Measurements from ENCODE around the gene RASD2. TPM values are rescaled to one million over a fixed set of nuclear protein-coding genes. Genes with fewer than 3 reads are reported as not detected.

The RASD2 gene
- total RNA-seq, 1 experiment from 2014 or later = not detected

GRCh38 chr22:35544189-35544588 lies 3.6 kb downstream of the RASD2 start:
- Mint-ChIP-seq H3K27ac (ENCODE audit: low read depth, unreplicated experiment) (no peak overlapping the region), H3K9me3 (ENCODE audit: unreplicated experiment) (no peaks in the 10 kb centered on the region), H3K36me3 (ENCODE audit: insufficient read depth, unreplicated experiment) (no peaks in the 10 kb centered on the region), H3K27me3 (ENCODE audit: insufficient read depth, unreplicated experiment) (peaks cover 23% of the 10 kb centered on the region), H3K4me1 (ENCODE audit: insufficient read depth, unreplicated experiment) (no peaks in the 10 kb centered on the region), H3K4me3 (ENCODE audit: unreplicated experiment) (no peak overlapping the region)
- BruUV-seq (replicated peaks) = no TSS peak
- intact Hi-C loops (cut with micrococcal nuclease) = no loop called here
- ChIA-PET CTCF (interaction anchor here (0.6 to 1.1 kb wide), 2 partner anchors 114 to 709 kb away, joined by 3 read pairs; no protein-coding TSS in a partner anchor), POLR2A (interaction anchor here (0.7 kb wide), 1 partner anchor 10 kb away, joined by 5 read pairs; no protein-coding TSS in a partner anchor)
- no peak for TF ChIP-seq CTCF (IDR thresholded peaks at IDR 0.05; ENCODE audit: unreplicated experiment)
- DNase-seq (ENCODE audit: unreplicated experiment) = no peak

- intact Hi-C loops (cut with micrococcal nuclease) = no loop called here
- Mint-ChIP-seq H3K4me1 (ENCODE audit: insufficient read depth, unreplicated experiment) (no peaks in the 10 kb centered on the region), H3K36me3 (ENCODE audit: insufficient read depth, unreplicated experiment) (no peaks in the 10 kb centered on the region), H3K4me3 (ENCODE audit: unreplicated experiment) (no peak overlapping the region), H3K27ac (ENCODE audit: low read depth, unreplicated experiment) (no peak overlapping the region), H3K9me3 (ENCODE audit: unreplicated experiment) (no peaks in the 10 kb centered on the region), H3K27me3 (ENCODE audit: insufficient read depth, unreplicated experiment) (peaks cover 23% of the 10 kb centered on the region)
- TF ChIP-seq CTCF (IDR thresholded peaks at IDR 0.05; ENCODE audit: unreplicated experiment) = no peak
- POLR2A ChIA-PET = interaction anchor here (0.6 kb wide), 1 partner anchor 83 kb away, joined by 3 read pairs; no protein-coding TSS in a partner anchor
- CTCF ChIA-PET = interaction anchor here (0.6 kb wide), 1 partner anchor 709 kb away, joined by 3 read pairs; no protein-coding TSS in a partner anchor
- no peak for DNase-seq (ENCODE audit: unreplicated experiment)
- BruUV-seq (replicated peaks) = no TSS peak
Measured at GRCh38 chr22:35544827-35545226, 4.2 kb downstream of the RASD2 start.

DNA sequence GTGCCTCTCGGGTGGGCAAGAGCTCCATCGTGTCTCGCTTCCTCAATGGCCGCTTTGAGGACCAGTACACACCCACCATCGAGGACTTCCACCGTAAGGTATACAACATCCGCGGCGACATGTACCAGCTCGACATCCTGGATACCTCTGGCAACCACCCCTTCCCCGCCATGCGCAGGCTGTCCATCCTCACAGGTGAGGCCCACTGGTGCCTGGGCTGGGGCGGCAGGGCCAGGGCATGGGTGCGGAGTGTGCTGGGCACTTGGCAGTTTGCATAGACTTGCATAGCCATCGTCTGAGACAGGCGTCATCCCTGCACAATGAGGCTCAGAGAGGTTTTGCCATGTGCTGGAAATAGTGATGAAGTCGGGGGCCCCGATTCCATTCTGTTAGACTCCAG lies 6.3 kb downstream of the RASD2 start:
- Mint-ChIP-seq H3K27ac (ENCODE audit: low read depth, unreplicated experiment) (no peak overlapping the region), H3K4me3 (ENCODE audit: unreplicated experiment) (no peak overlapping the region), H3K4me1 (ENCODE audit: insufficient read depth, unreplicated experiment) (no peaks in the 10 kb centered on the region), H3K27me3 (ENCODE audit: insufficient read depth, unreplicated experiment) (peaks cover 23% of the 10 kb centered on the region), H3K9me3 (ENCODE audit: unreplicated experiment) (no peaks in the 10 kb centered on the region), H3K36me3 (ENCODE audit: insufficient read depth, unreplicated experiment) (no peaks in the 10 kb centered on the region)
- POLR2A ChIA-PET = no interaction called here
- intact Hi-C loops (cut with micrococcal nuclease) = no loop called here
- DNase-seq (ENCODE audit: unreplicated experiment) = no peak
- CTCF ChIA-PET = interaction anchor here (0.6 kb wide), 1 partner anchor 1417 kb away, joined by 5 read pairs; no protein-coding TSS in a partner anchor
- no peak for TF ChIP-seq CTCF (IDR thresholded peaks at IDR 0.05; ENCODE audit: unreplicated experiment)
- no TSS peak for BruUV-seq (replicated peaks)

GRCh38 chr22:35547987-35548721 lies 7.5 kb downstream of the RASD2 start:
- Mint-ChIP-seq H3K27ac (ENCODE audit: low read depth, unreplicated experiment) (no peak overlapping the region), H3K9me3 (ENCODE audit: unreplicated experiment) (no peaks in the 10 kb centered on the region), H3K4me3 (ENCODE audit: unreplicated experiment) (no peak overlapping the region), H3K27me3 (ENCODE audit: insufficient read depth, unreplicated experiment) (peaks cover 12% of the 10 kb centered on the region), H3K4me1 (ENCODE audit: insufficient read depth, unreplicated experiment) (no peaks in the 10 kb centered on the region), H3K36me3 (ENCODE audit: insufficient read depth, unreplicated experiment) (peaks cover 6% of the 10 kb centered on the region)
- CTCF ChIA-PET = no interaction called here
- POLR2A ChIA-PET = no interaction called here
- intact Hi-C loops (cut with micrococcal nuclease) = no loop called here
- TF ChIP-seq CTCF (IDR thresholded peaks at IDR 0.05; ENCODE audit: unreplicated experiment) = no peak
- BruUV-seq (replicated peaks) = no TSS peak
- no peak for DNase-seq (ENCODE audit: unreplicated experiment)
